IMR-90 (cell line): ENCODE data around the gene GRIN1. TPM values are rescaled to one million over a fixed set of nuclear protein-coding genes. Genes with fewer than 3 reads are reported as not detected.
A peak's percentile ranks its signal among the peaks of the same experiment; 100 is the strongest.

ENCODE experiments used
- ATAC-seq: fragments of 200-7000 bp; cut with Tn5 transposase; 2 replicates; pipeline ENCODE4 v1.9.1; 2020; ENCODE audit warnings: low read depth, mild to moderate bottlenecking, moderate library complexity
- BruUV-seq: library from RNA; stranded (reverse); fragments of 400-500 nt; replicated peaks from 2 replicates; lab custom pipeline; 2021; lab: Mats Ljungman, UMichigan
- CTCF ChIA-PET: fragments of 300-600 bp; formaldehyde crosslinking; extraction: SDS; loops from one replicate; lab custom pipeline; 2021; ENCODE audit warnings: antibody characterized with exemption; lab: Yijun Ruan, JAX
- POLR2A ChIA-PET: fragments of 300-600 bp; sonication (Branson Sonifier 250); formaldehyde crosslinking; loops from one replicate; lab custom pipeline; 2022; ENCODE audit warnings: antibody characterized with exemption; ENCODE audit not compliant: unreplicated experiment; lab: Charles Lee
- DNase-seq: peaks from one replicate; pipeline ENCODE4 v3.0.0; 2013
- H2AFZ ChIP-seq: replicated peaks from 2 replicates; pipeline ENCODE3; 2013; ENCODE audit warnings: low read length, mild to moderate bottlenecking; ENCODE audit not compliant: poor library complexity
- H2AK5ac ChIP-seq: 2 replicates; pipeline ENCODE4 v1.6.1; 2013; ENCODE audit warnings: low read depth, low read length, inconsistent platforms
- H2AK9ac ChIP-seq: replicated peaks from 2 replicates; pipeline ENCODE3; 2013; ENCODE audit warnings: mild to moderate bottlenecking, low read depth, low read length, moderate library complexity; ENCODE audit not compliant: poor library complexity
- H2BK120ac ChIP-seq: 2 replicates; pipeline ENCODE4 v1.6.1; 2013; ENCODE audit warnings: low read depth, low read length, inconsistent platforms
- H2BK15ac ChIP-seq: 3 replicates; pipeline ENCODE4 v1.6.1; 2013; ENCODE audit warnings: low read depth, low read length, inconsistent platforms
- H2BK20ac ChIP-seq: 2 replicates; pipeline ENCODE4 v1.6.1; 2013; ENCODE audit warnings: low read depth, mild to moderate bottlenecking, inconsistent platforms, low read length, moderate library complexity
- H2BK5ac ChIP-seq: 2 replicates; pipeline ENCODE4 v1.6.1; 2013; ENCODE audit warnings: mild to moderate bottlenecking, low read depth, low read length, inconsistent platforms; ENCODE audit not compliant: poor library complexity, severe bottlenecking
- H3K14ac ChIP-seq: replicated peaks from 2 replicates; pipeline ENCODE4 v1.6.1; 2013; ENCODE audit warnings: low read depth, low read length, inconsistent platforms
- H3K18ac ChIP-seq: 2 replicates; pipeline ENCODE4 v1.6.1; 2013; ENCODE audit warnings: low read depth, low read length, control low read depth
- H3K23ac ChIP-seq: 2 replicates; pipeline ENCODE4 v1.6.1; 2013; ENCODE audit warnings: low read depth, low read length, inconsistent platforms
- H3K27ac ChIP-seq: 2 replicates; pipeline ENCODE4 v1.5.1; 2013; ENCODE audit warnings: mild to moderate bottlenecking, control low read depth, low read length; ENCODE audit not compliant: insufficient read depth
- H3K27me3 ChIP-seq: 2 replicates; pipeline ENCODE4 v1.6.1; 2013; ENCODE audit warnings: low read length; ENCODE audit not compliant: control insufficient read depth, insufficient read depth
- H3K36me3 ChIP-seq: 2 replicates; pipeline ENCODE4 v1.6.1; 2013; ENCODE audit warnings: low read length, mixed read lengths; ENCODE audit not compliant: control insufficient read depth, insufficient read depth
- H3K4ac ChIP-seq: 2 replicates; pipeline ENCODE4 v1.6.1; 2013; ENCODE audit warnings: low read depth, low read length, inconsistent platforms
- H3K4me1 ChIP-seq: 2 replicates; pipeline ENCODE4 v1.6.1; 2013; ENCODE audit warnings: low read length, mixed read lengths; ENCODE audit not compliant: control insufficient read depth, insufficient read depth
- H3K4me2 ChIP-seq: 2 replicates; pipeline ENCODE4 v1.6.1; 2013; ENCODE audit warnings: low read depth, mild to moderate bottlenecking, control low read depth, low read length, moderate library complexity
- H3K4me3 ChIP-seq: 2 replicates; pipeline ENCODE4 v1.5.1; 2013; ENCODE audit warnings: low read depth, mild to moderate bottlenecking, control low read depth, low read length, moderate library complexity; ENCODE audit not compliant: insufficient read depth
- H3K56ac ChIP-seq: 2 replicates; pipeline ENCODE4 v1.6.1; 2013; ENCODE audit warnings: low read length, inconsistent platforms; ENCODE audit not compliant: insufficient read depth; ENCODE audit errors: extremely low read depth
- H3K79me1 ChIP-seq, 2 experiments: 2 replicates each; pipeline ENCODE4 v1.6.1; 2013; ENCODE audit warnings: low read length in 2 of 2, inconsistent platforms in 1 of 2, low read depth in 1 of 2
- H3K9ac ChIP-seq: 2 replicates; pipeline ENCODE4 v1.6.1; 2013; ENCODE audit warnings: low read depth, low read length, control low read depth
- H3K9me1 ChIP-seq: 2 replicates; pipeline ENCODE4 v1.6.1; 2013; ENCODE audit warnings: low read length, inconsistent platforms; ENCODE audit not compliant: insufficient read depth
- H3K9me3 ChIP-seq: 2 replicates; pipeline ENCODE4 v1.6.1; 2013; ENCODE audit warnings: low read length; ENCODE audit not compliant: control insufficient read depth, insufficient read depth
- H4K20me1 ChIP-seq: 2 replicates; pipeline ENCODE4 v1.6.1; 2013; ENCODE audit warnings: low read length, inconsistent platforms; ENCODE audit not compliant: insufficient read depth
- H4K5ac ChIP-seq: 2 replicates; pipeline ENCODE4 v1.6.1; 2013; ENCODE audit warnings: mild to moderate bottlenecking, low read depth, low read length, control low read depth
- H4K8ac ChIP-seq, 2 experiments: 2 replicates each; pipeline ENCODE4 v1.6.1; 2013; ENCODE audit warnings: low read depth in 2 of 2, low read length in 2 of 2, control low read depth in 1 of 2, inconsistent platforms in 1 of 2
- H4K91ac ChIP-seq: 2 replicates; pipeline ENCODE4 v1.6.1; 2013; ENCODE audit warnings: low read depth, low read length, inconsistent platforms; ENCODE audit not compliant: insufficient read depth
- BHLHE40 ChIP-seq: fragments of 150-350 bp; IDR thresholded peaks from 2 replicates; pipeline ENCODE4 v1.6.1; 2016; ENCODE audit warnings: mild to moderate bottlenecking, low read depth, low read length
- CEBPB ChIP-seq: IDR thresholded peaks from 2 replicates; pipeline ENCODE4 v1.6.1; 2012; ENCODE audit warnings: low read depth, low read length, improper control_type of control experiment
- CHD1 ChIP-seq: IDR thresholded peaks from 2 replicates; pipeline ENCODE4 v1.6.1; 2012; ENCODE audit warnings: low read depth, low read length, improper control_type of control experiment
- ELK1 ChIP-seq: fragments of 150-350 bp; IDR thresholded peaks from 2 replicates; pipeline ENCODE4 v1.6.1; 2016; ENCODE audit warnings: low read depth, mild to moderate bottlenecking, low read length, moderate library complexity, borderline replicate concordance
- FOS ChIP-seq: fragments of 150-350 bp; IDR thresholded peaks from 2 replicates; pipeline ENCODE4 v1.6.1; 2016; ENCODE audit warnings: low read depth, low read length
- MAZ ChIP-seq: IDR thresholded peaks from 2 replicates; pipeline ENCODE4 v1.6.1; 2012; ENCODE audit warnings: low read depth, mild to moderate bottlenecking, low read length, improper control_type of control experiment, moderate library complexity, borderline replicate concordance
- MXI1 ChIP-seq: IDR thresholded peaks from 2 replicates; pipeline ENCODE4 v1.6.1; 2012; ENCODE audit warnings: low read depth, mild to moderate bottlenecking, low read length, moderate library complexity, borderline replicate concordance
- NFE2L2 ChIP-seq: fragments of 150-350 bp; IDR thresholded peaks from 2 replicates; pipeline ENCODE4 v1.6.1; 2016; ENCODE audit warnings: low read depth, mild to moderate bottlenecking, low read length
- POLR2A ChIP-seq: IDR thresholded peaks from 2 replicates; pipeline ENCODE4 v1.6.1; 2012; ENCODE audit warnings: mild to moderate bottlenecking, low read depth, low read length
- RAD21 ChIP-seq: IDR thresholded peaks from 2 replicates; pipeline ENCODE4 v1.6.1; 2012; ENCODE audit warnings: low read length, improper control_type of control experiment
- RCOR1 ChIP-seq: IDR thresholded peaks from 2 replicates; pipeline ENCODE4 v1.6.1; 2012; ENCODE audit warnings: mild to moderate bottlenecking, low read length, improper control_type of control experiment; ENCODE audit not compliant: insufficient replicate concordance
- RFX5 ChIP-seq: IDR thresholded peaks from 2 replicates; pipeline ENCODE4 v1.8.0; 2012; ENCODE audit warnings: low read depth, mild to moderate bottlenecking, low read length, moderate library complexity
- SMC3 ChIP-seq: fragments of 150-350 bp; IDR thresholded peaks from 2 replicates; pipeline ENCODE4 v1.6.1; 2016; ENCODE audit warnings: low read depth, mild to moderate bottlenecking, antibody characterized with exemption, low read length, moderate library complexity
- WGBS, 2 experiments: methylation state at CpG; one replicate each; pipeline versions ENCODE4 v1.1.5 to v1.1.7; 2013; ENCODE audit warnings: missing lambda C conversion rate in 2 of 2; ENCODE audit not compliant: insufficient read length in 1 of 2; ENCODE audit errors: extremely low coverage in 2 of 2; 5-methylcytosine and 5-hydroxymethylcytosine counted together
- dilution Hi-C: fragments of 300-500 bp; cut with HindIII; formaldehyde crosslinking; loops from one replicate; pipeline ENCODE4 v1.14.3; 2018; ENCODE audit warnings: low sequenced_read_pairs; ENCODE audit not compliant: unreplicated experiment
- in situ Hi-C: fragments of 300-500 bp; cut with MboI; formaldehyde crosslinking; loops from 3 replicates; pipeline ENCODE4 v1.14.3; 2019; ENCODE audit warnings: low sequenced_read_pairs, inconsistent platforms, mixed read lengths
- intact Hi-C: fragments of 100-400 bp; cut with micrococcal nuclease; formaldehyde crosslinking; loops from 2 replicates; pipeline ENCODE4 v1.10.0; 2022
- polyA plus RNA-seq, 3 experiments: library from polyadenylated mRNA; depleted of rRNA; stranded (reverse); fragments of >200 nt; gene quantifications; 2 replicates each; pipeline ENCODE4 v1.2.3, GENCODE V29; 2012; ENCODE audit warnings: low replicate concordance in 1 of 3
- total RNA-seq: library from RNA; depleted of rRNA; stranded (reverse); fragments of >200 nt; gene quantifications from 2 replicates; pipeline ENCODE4 v1.2.3, GENCODE V29; 2012

GRIN1 gene
- total and polyA plus RNA-seq, 2 of the 4 experiments (the other 2 are of a cell fraction) = 0.09 TPM; not detected in 1

GRCh38 chr9:137156567-137157375, 17.8 kb downstream of the GRIN1 start:
- DNase-seq = peak; percentile 21
- no TSS peak for BruUV-seq
- H3K9ac ChIP-seq = no peak overlapping the region
- no peak overlapping the region for H3K56ac ChIP-seq
- H2AK5ac ChIP-seq = no peak overlapping the region
- POLR2A ChIA-PET = no interaction called here
- peak; percentile 94 for ATAC-seq
- no peak overlapping the region for H3K14ac ChIP-seq
- no peak overlapping the region for H3K23ac ChIP-seq
- WGBS, 2 experiments = 9% methylated on average over 26 of the region's 65 CpGs; no CpG with 5 or more reads in 1 of the 2 experiments
- H3K4me2 ChIP-seq = peak overlapping the region; percentile 94
- 0 out of 2 replicates have a peak, but pooled peaks cover 5% of the 10 kb centered on the region for H4K20me1 ChIP-seq
- in situ Hi-C loops = no loop called here
- no peaks in the 10 kb centered on the region for H3K79me1 ChIP-seq
- H2BK120ac ChIP-seq = no peak overlapping the region
- H3K9me3 ChIP-seq = no peaks in the 10 kb centered on the region
- H4K5ac ChIP-seq = no peak overlapping the region
- H3K36me3 ChIP-seq = no peaks in the 10 kb centered on the region
- H3K27ac ChIP-seq = no peak overlapping the region
- H2AK9ac ChIP-seq = peak overlapping the region; percentile 88
- H2BK15ac ChIP-seq = no peak overlapping the region
- intact Hi-C loops = no loop called here
- CTCF ChIA-PET = no interaction called here
- H2BK5ac ChIP-seq = no peak overlapping the region
- peaks cover 8% of the 10 kb centered on the region for H3K9me1 ChIP-seq
- TF ChIP-seq MXI1 (no peak), RAD21 (no peak), CEBPB (no peak), SMC3 (no peak), POLR2A (no peak), MAZ (no peak), BHLHE40 (no peak), FOS (no peak), ELK1 (no peak), NFE2L2 (no peak), CHD1 (no peak), RFX5 (no peak), RCOR1 (no peak)
- H3K4me3 ChIP-seq = peak overlapping the region; percentile 51
- H3K27me3 ChIP-seq = peaks cover 49% of the 10 kb centered on the region
- peaks cover 2% of the 10 kb centered on the region; the same call in 1 of the 2 replicates for H3K4me1 ChIP-seq
- peak overlapping the region; percentile 95 for H2AFZ ChIP-seq
- no peak overlapping the region for H3K18ac ChIP-seq
- H3K4ac ChIP-seq = no peak overlapping the region
- no peak overlapping the region for H4K8ac ChIP-seq
- H2BK20ac ChIP-seq = no peak overlapping the region
- H4K91ac ChIP-seq = no peak overlapping the region
- dilution Hi-C loops = no loop called here
